Parathyroid adenoma (tissue), 2 donors: ENCODE results near the gene PAM.

Experiments used
- H2AFZ ChIP-seq: fragments of 300-600 bp; sonication (generic); one replicate; pipeline ENCODE4 v1.7.0; 2017; ENCODE audit warnings: antibody characterized with exemption, mild to moderate bottlenecking
- H3K27ac ChIP-seq: fragments of 300-600 bp; sonication (generic); one replicate; pipeline ENCODE4 v1.7.0; 2017
- H3K27me3 ChIP-seq: fragments of 300-600 bp; sonication (generic); one replicate; pipeline ENCODE4 v1.7.0; 2017; ENCODE audit warnings: low read length; ENCODE audit not compliant: control insufficient read depth, insufficient read depth
- H3K36me3 ChIP-seq: fragments of 300-600 bp; sonication (generic); one replicate; pipeline ENCODE4 v1.7.0; 2017; ENCODE audit warnings: low read length; ENCODE audit not compliant: control insufficient read depth, insufficient read depth
- H3K4me1 ChIP-seq: fragments of 300-600 bp; sonication (generic); one replicate; pipeline ENCODE4 v1.7.0; 2017; ENCODE audit warnings: control low read depth
- H3K4me2 ChIP-seq: fragments of 300-600 bp; sonication (generic); one replicate; pipeline ENCODE4 v1.7.0; 2017; ENCODE audit warnings: low read length
- H3K4me3 ChIP-seq: fragments of 300-600 bp; sonication (generic); one replicate; pipeline ENCODE4 v1.7.0; 2017; ENCODE audit warnings: low read depth, low read length
- H3K79me2 ChIP-seq: fragments of 300-600 bp; sonication (generic); one replicate; pipeline ENCODE4 v1.7.0; 2017; ENCODE audit warnings: control low read depth
- H3K9ac ChIP-seq: fragments of 300-600 bp; sonication (generic); one replicate; pipeline ENCODE4 v1.7.0; 2017; ENCODE audit warnings: mild to moderate bottlenecking
- H3K9me3 ChIP-seq: fragments of 300-600 bp; sonication (generic); one replicate; pipeline ENCODE4 v1.7.0; 2017; ENCODE audit warnings: low read length; ENCODE audit not compliant: control insufficient read depth
- TF ChIP-seq, protein P1 (sequence below): fragments of 300-600 bp; sonication (generic); IDR thresholded peaks from one replicate; pipeline ENCODE4 v1.7.0; 2017; ENCODE audit warnings: antibody characterized with exemption, mild to moderate bottlenecking
- donor health status: primary hyperparathyroidism.

The PAM gene

DNA sequence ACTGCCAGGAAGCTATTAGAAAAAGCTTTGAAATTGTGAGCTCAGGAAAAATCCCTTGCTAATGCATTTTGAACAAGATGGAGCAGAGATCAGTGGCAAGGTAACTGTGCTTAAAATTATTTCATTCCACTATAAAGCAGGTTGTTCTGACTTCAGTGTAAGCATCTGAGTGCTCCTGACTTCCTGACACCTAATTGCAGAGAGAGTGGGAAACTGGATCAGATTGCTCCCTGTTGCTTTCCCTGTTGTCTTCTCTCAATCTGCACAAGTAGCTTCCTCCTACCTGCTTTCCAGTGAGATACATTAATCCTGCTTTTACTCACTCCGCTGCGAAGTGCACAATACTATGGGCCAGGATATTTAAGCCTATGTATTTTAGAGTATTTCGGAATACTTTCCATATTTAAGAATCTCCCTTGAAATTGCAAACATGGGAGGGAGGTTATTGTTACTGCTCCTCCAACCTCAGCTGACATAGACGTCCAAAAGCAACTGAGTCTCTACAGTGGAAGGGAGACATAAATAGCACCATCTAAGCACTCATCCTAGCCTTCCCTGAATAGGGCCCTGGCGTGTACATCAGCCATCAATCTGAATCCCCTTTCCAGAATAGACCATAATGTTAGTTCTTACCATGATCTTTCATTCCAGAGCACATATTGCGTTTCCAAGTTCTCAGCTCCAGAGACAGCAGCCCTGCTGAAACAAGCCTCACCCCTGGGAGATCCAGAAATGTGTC is 178.8 kb downstream of the PAM start:
- no peak overlapping the region for H3K27ac ChIP-seq
- no peak overlapping the region for H3K4me2 ChIP-seq
- no peaks in the 10 kb centered on the region for H3K9me3 ChIP-seq
- H3K4me1 ChIP-seq = no peaks in the 10 kb centered on the region
- no peaks in the 10 kb centered on the region for H3K79me2 ChIP-seq
- H3K4me3 ChIP-seq = no peak overlapping the region
- TF ChIP-seq, protein P1, sequence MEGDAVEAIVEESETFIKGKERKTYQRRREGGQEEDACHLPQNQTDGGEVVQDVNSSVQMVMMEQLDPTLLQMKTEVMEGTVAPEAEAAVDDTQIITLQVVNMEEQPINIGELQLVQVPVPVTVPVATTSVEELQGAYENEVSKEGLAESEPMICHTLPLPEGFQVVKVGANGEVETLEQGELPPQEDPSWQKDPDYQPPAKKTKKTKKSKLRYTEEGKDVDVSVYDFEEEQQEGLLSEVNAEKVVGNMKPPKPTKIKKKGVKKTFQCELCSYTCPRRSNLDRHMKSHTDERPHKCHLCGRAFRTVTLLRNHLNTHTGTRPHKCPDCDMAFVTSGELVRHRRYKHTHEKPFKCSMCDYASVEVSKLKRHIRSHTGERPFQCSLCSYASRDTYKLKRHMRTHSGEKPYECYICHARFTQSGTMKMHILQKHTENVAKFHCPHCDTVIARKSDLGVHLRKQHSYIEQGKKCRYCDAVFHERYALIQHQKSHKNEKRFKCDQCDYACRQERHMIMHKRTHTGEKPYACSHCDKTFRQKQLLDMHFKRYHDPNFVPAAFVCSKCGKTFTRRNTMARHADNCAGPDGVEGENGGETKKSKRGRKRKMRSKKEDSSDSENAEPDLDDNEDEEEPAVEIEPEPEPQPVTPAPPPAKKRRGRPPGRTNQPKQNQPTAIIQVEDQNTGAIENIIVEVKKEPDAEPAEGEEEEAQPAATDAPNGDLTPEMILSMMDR = no peak
- no peak overlapping the region for H2AFZ ChIP-seq
- no peaks in the 10 kb centered on the region for H3K36me3 ChIP-seq
- no peaks in the 10 kb centered on the region for H3K27me3 ChIP-seq
- no peak overlapping the region for H3K9ac ChIP-seq

DNA sequence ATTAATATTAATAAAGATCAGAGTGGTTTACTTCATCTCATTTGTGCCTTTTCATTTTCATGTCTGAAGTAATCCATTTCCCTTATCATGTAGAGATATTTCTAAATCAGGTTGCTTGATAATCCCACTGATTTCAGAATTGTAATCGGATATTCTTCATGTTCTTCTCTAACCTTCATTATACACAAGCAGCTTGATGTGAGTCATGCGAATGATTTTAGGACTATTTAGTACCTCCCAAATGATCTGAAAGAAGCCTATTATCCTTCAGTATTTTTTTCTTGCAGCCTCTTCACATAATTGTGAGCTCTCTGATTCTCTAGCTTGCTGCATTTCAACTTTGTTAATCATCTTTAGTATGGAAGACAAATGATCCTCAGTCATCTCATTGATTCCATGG is 182.8 kb downstream of the PAM start:
- TF ChIP-seq, protein P1 = no peak

DNA sequence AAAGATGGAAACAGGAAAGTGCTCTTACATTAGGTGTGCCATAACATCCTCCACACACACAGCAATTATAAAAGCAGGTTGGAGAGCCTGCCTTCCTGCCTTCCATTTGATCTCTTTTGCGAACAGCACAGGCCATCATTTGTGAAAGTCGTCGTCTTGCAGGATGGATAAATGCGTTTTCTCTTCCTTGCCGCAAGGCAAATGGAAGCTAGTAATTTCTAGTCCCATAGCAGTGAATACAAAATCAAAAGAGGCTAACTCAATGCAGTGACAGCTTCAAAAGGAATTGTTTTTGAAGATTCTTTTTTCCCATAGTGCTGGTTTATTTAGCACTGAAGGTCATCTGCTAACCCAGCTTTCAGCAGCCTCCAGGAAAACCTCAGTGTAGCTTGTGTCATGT is 186.0 kb downstream of the PAM start:
- Histone ChIP-seq H3K79me2 (no peaks in the 10 kb centered on the region), H2AFZ (no peak overlapping the region), H3K4me1 (no peaks in the 10 kb centered on the region), H3K27me3 (no peaks in the 10 kb centered on the region), H3K9me3 (no peaks in the 10 kb centered on the region), H3K36me3 (peaks cover 3% of the 10 kb centered on the region), H3K27ac (no peak overlapping the region), H3K9ac (no peak overlapping the region), H3K4me2 (no peak overlapping the region), H3K4me3 (no peak overlapping the region)
- TF ChIP-seq, protein P1 = no peak

More for the DNA sequence above, 182.8 kb downstream of the PAM start:
- H3K79me2 ChIP-seq = no peaks in the 10 kb centered on the region
- H3K27ac ChIP-seq = no peak overlapping the region
- no peak overlapping the region for H3K4me3 ChIP-seq
- no peak overlapping the region for H3K9ac ChIP-seq
- H3K36me3 ChIP-seq = peaks cover 3% of the 10 kb centered on the region
- no peaks in the 10 kb centered on the region for H3K27me3 ChIP-seq
- no peak overlapping the region for H2AFZ ChIP-seq
- H3K4me1 ChIP-seq = no peaks in the 10 kb centered on the region
- H3K4me2 ChIP-seq = no peak overlapping the region
- H3K9me3 ChIP-seq = no peaks in the 10 kb centered on the region

DNA sequence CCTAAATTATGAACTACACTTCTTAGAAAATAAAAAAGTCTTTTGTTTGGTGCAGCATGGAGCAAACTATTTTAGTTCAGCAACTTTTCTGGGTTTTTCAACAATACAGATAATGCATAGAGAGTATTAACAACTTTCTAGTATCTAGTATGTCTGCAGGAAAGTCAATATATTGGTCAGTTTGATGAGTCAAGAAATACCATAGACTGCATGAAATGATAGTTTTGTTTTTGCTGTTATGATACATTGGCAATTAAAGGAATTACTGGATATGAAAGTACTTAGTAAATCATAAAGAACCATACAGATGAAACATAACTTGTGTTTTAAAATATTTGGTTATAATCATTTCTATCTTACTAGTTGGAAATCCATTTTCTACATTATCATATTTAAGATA is 191.3 kb downstream of the PAM start:
- H3K27me3 ChIP-seq = no peaks in the 10 kb centered on the region
- H2AFZ ChIP-seq = no peak overlapping the region
- no peaks in the 10 kb centered on the region for H3K4me1 ChIP-seq
- no peak overlapping the region for H3K27ac ChIP-seq
- TF ChIP-seq, protein P1 = no peak
- no peaks in the 10 kb centered on the region for H3K9me3 ChIP-seq
- H3K9ac ChIP-seq = no peak overlapping the region
- no peaks in the 10 kb centered on the region for H3K79me2 ChIP-seq
- H3K4me2 ChIP-seq = no peak overlapping the region
- H3K4me3 ChIP-seq = no peak overlapping the region
- H3K36me3 ChIP-seq = no peaks in the 10 kb centered on the region

DNA sequence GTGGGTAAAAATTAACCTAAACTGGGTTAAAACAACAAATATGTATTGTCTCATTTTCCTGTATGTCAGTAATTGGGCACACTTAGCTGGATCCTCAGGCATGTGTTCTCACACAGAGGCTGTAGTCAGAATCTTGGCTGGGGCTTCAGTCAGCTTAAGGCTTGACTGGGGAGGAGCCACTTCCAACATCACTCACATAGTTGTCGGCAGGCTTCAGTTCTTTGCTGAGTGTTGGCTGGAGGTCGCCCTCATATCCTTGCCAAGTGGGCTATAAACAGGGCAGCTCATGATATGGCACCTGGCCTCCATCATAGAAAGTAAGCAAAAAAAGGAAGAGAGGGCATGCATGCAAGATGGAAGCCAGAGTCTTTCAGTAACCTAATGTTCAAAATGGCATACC is 191.9 kb downstream of the PAM start:
- Histone ChIP-seq H3K9ac (no peak overlapping the region), H3K4me2 (no peak overlapping the region), H3K27me3 (no peaks in the 10 kb centered on the region), H3K4me1 (no peaks in the 10 kb centered on the region), H3K79me2 (no peaks in the 10 kb centered on the region), H3K36me3 (no peaks in the 10 kb centered on the region), H2AFZ (no peak overlapping the region), H3K27ac (no peak overlapping the region), H3K4me3 (no peak overlapping the region), H3K9me3 (no peaks in the 10 kb centered on the region)
- TF ChIP-seq, protein P1 = no peak
